PC-3 (cell line): ENCODE measurements around the gene LRBA. TPM values are rescaled to one million over a fixed set of nuclear protein-coding genes. Genes with fewer than 3 reads are reported as not detected.
A peak's percentile ranks its signal among the peaks of the same experiment; 100 is the strongest.

Experiments used
- ATAC-seq: fragments of 200-7000 bp; cut with Tn5 transposase; 2 replicates; pipeline ENCODE4 v1.9.1; 2020; ENCODE audit warnings: mild to moderate bottlenecking, moderate library complexity
- BruUV-seq: library from RNA; stranded (reverse); fragments of 400-500 nt; replicated peaks from 2 replicates; lab custom pipeline; 2021; lab: Mats Ljungman, UMichigan
- CTCF ChIA-PET: fragments of 300-600 bp; sonication (Branson Sonifier 250); formaldehyde crosslinking; loops from one replicate; lab custom pipeline; 2022; ENCODE audit warnings: antibody characterized with exemption; lab: Charles Lee
- POLR2A ChIA-PET: fragments of 300-600 bp; sonication (Branson Sonifier 250); formaldehyde crosslinking; loops from one replicate; lab custom pipeline; 2022; ENCODE audit warnings: antibody characterized with exemption; ENCODE audit not compliant: unreplicated experiment; lab: Charles Lee
- DNase-seq: peaks from one replicate; pipeline ENCODE4 v3.0.0-alpha.2; 2015
- H2AFZ ChIP-seq: fragments of 300-600 bp; sonication (generic); 2 replicates; pipeline ENCODE4 v1.6.0; 2016; ENCODE audit warnings: antibody characterized with exemption, low read length
- H3F3A ChIP-seq: fragments of 300-600 bp; sonication (generic); one replicate; pipeline ENCODE4 v1.6.0; 2017; ENCODE audit warnings: antibody characterized with exemption, low read length, control low read depth, mild to moderate bottlenecking; ENCODE audit not compliant: unreplicated experiment
- H3K27ac ChIP-seq: fragments of 300-600 bp; sonication (generic); 2 replicates; pipeline ENCODE4 v1.5.1; 2016; ENCODE audit warnings: mild to moderate bottlenecking, low read length
- H3K27me3 ChIP-seq: fragments of 300-600 bp; sonication (generic); 2 replicates; pipeline ENCODE4 v1.6.1; 2016; ENCODE audit warnings: low read length, mixed read lengths
- H3K36me3 ChIP-seq: fragments of 300-600 bp; sonication (generic); 2 replicates; pipeline ENCODE4 v1.6.1; 2016; ENCODE audit warnings: low read depth, mixed run types, low read length, mixed read lengths
- H3K4me1 ChIP-seq: fragments of 300-600 bp; sonication (generic); 2 replicates; pipeline ENCODE4 v1.5.1; 2016; ENCODE audit warnings: low read length; ENCODE audit not compliant: insufficient read depth
- H3K4me2 ChIP-seq: fragments of 300-600 bp; sonication (generic); 2 replicates; pipeline ENCODE4 v1.6.0; 2016; ENCODE audit warnings: low read length
- H3K4me3 ChIP-seq: fragments of 300-600 bp; sonication (generic); 2 replicates; pipeline ENCODE4 v1.5.1; 2016; ENCODE audit warnings: mild to moderate bottlenecking, low read length, mixed read lengths
- H3K79me2 ChIP-seq: fragments of 300-600 bp; sonication (generic); 2 replicates; pipeline ENCODE4 v1.6.1; 2017; ENCODE audit warnings: low read length, mixed read lengths
- H3K9ac ChIP-seq: fragments of 300-600 bp; sonication (generic); 2 replicates; pipeline ENCODE4 v1.6.0; 2016; ENCODE audit warnings: mild to moderate bottlenecking, low read length
- H3K9me2 ChIP-seq: fragments of 300-600 bp; sonication (generic); replicated peaks from 2 replicates; pipeline ENCODE4 v1.6.1; 2016; ENCODE audit warnings: mixed run types, low read length, mixed read lengths
- H3K9me3 ChIP-seq: fragments of 300-600 bp; sonication (generic); 2 replicates; pipeline ENCODE4 v1.6.1; 2016; ENCODE audit warnings: low read length, mixed read lengths
- H4K20me1 ChIP-seq: fragments of 300-600 bp; sonication (generic); 2 replicates; pipeline ENCODE4 v1.6.1; 2016; ENCODE audit warnings: low read length, mixed read lengths
- CTCF ChIP-seq: fragments of 300-600 bp; sonication (generic); conservative IDR thresholded peaks from 2 replicates; pipeline ENCODE4 v1.5.1; 2017; ENCODE audit warnings: antibody characterized with exemption, low read depth, mild to moderate bottlenecking, low read length
- EZH2 ChIP-seq: fragments of 300-600 bp; sonication (generic); IDR thresholded peaks from one replicate; pipeline ENCODE4 v1.6.1; 2017; ENCODE audit warnings: antibody characterized with exemption, mild to moderate bottlenecking, low read length; ENCODE audit not compliant: unreplicated experiment
- EZH2phosphoT487 ChIP-seq: fragments of 300-600 bp; sonication (generic); IDR thresholded peaks from 2 replicates; pipeline ENCODE4 v1.6.1; 2018; ENCODE audit warnings: mild to moderate bottlenecking, antibody characterized with exemption, low read length, borderline replicate concordance
- intact Hi-C: fragments of 100-400 bp; cut with micrococcal nuclease; formaldehyde crosslinking; loops from 2 replicates; pipeline ENCODE4 v1.9.0; 2023
- total RNA-seq: library from RNA; depleted of rRNA; stranded (reverse); fragments of >200 nt; gene quantifications from 2 replicates; pipeline ENCODE4 v1.2.3, GENCODE V29; 2014

The LRBA gene
- total RNA-seq, 1 experiment from 2014 or later = 40.8 TPM

DNA sequence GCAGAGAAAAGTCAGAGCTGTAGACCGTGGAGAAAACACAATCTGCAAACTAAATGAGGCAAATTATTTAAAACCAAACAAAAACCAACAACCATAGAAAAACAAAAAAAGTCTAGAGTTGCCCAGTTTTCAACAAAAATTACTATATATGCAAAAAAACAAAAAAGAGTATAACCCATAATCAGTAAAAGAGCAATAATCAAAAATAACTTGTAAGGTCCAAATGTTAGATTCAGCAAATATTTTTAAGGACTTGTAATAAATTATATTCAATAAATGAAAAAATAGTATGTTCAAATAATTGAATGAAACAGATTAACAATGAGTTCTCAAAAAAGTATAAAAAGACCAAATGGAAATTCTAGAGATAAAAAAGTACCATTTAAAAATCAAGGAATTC lies 130.5 kb downstream of the LRBA start:
- BruUV-seq = no TSS peak

DNA sequence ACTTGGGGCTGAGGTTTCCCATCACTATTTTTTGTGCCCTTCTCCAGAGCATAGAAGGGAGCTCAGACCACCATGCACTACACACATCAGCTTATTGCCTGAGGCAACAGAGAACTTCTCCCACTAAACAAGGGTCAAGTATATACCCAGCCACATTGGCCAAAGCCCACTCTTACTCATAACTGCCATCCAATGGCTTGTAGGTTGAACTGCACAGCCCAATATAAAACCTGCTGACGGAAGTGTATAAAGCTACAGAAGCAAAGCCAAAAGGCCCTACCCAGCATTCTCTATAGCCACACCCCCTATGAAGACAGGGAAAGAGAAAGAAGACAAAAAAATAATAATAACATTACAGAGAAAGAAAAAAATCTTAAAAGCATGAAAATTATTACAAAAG lies 139.7 kb downstream of the LRBA start:
- CTCF ChIA-PET = no interaction called here

More for the DNA sequence above, 130.5 kb downstream of the LRBA start:
- peak overlapping the region; percentile 63 for H3K4me2 ChIP-seq
- H3K79me2 ChIP-seq = no peaks in the 10 kb centered on the region
- H3K27ac ChIP-seq = no peak overlapping the region
- H3K36me3 ChIP-seq = no peaks in the 10 kb centered on the region
- H4K20me1 ChIP-seq = no peaks in the 10 kb centered on the region
- no peak overlapping the region; the same call in 1 of the 2 replicates for H3K9ac ChIP-seq
- DNase-seq = no peak
- no peaks in the 10 kb centered on the region for H3K27me3 ChIP-seq
- no peak for ATAC-seq
- no peak overlapping the region for H2AFZ ChIP-seq
- ChIA-PET CTCF (no interaction called here), POLR2A (no interaction called here)
- no peak overlapping the region; the same call in 1 of the 2 replicates for H3K4me3 ChIP-seq
- H3K9me2 ChIP-seq = no peaks in the 10 kb centered on the region
- intact Hi-C loops = no loop called here
- peaks cover 6% of the 10 kb centered on the region; the same call in 1 of the 2 replicates for H3K4me1 ChIP-seq
- H3K9me3 ChIP-seq = no peaks in the 10 kb centered on the region
- TF ChIP-seq EZH2 (no peak), EZH2phosphoT487 (no peak), CTCF (no peak)
- H3F3A ChIP-seq = no peaks in the 10 kb centered on the region

More for the DNA sequence above, 139.7 kb downstream of the LRBA start:
- Histone ChIP-seq H3K9me3 (no peaks in the 10 kb centered on the region), H3K4me3 (no peak overlapping the region), H3K79me2 (0 out of 2 replicates have a peak, but pooled peaks cover 3% of the 10 kb centered on the region), H3F3A (no peaks in the 10 kb centered on the region), H3K36me3 (0 out of 2 replicates have a peak, but pooled peaks cover 5% of the 10 kb centered on the region), H3K27me3 (no peaks in the 10 kb centered on the region), H3K9me2 (no peaks in the 10 kb centered on the region), H3K27ac (no peak overlapping the region), H3K4me1 (no peaks in the 10 kb centered on the region), H4K20me1 (no peaks in the 10 kb centered on the region), H3K9ac (no peak overlapping the region), H3K4me2 (no peak overlapping the region), H2AFZ (no peak overlapping the region)
- intact Hi-C loops = no loop called here
- POLR2A ChIA-PET = no interaction called here
- BruUV-seq = no TSS peak
- TF ChIP-seq EZH2phosphoT487 (no peak), CTCF (no peak), EZH2 (no peak)
- no peak for ATAC-seq
- DNase-seq = no peak
